Measurements from ENCODE around the gene CLEC11A.

CLEC11A gene

GRCh38 chr19:50723069-50723468 is at the start of gene CLEC11A:
Gene CLEC11A (plus strand): TSS chr19:50723364. CDS start chr19:50723526, 162 bp downstream.
- no peak within 1 kb of the TSS for H3K4me3 ChIP-seq (ENCODE audit: low read length)
- H3K9me3 ChIP-seq (replicated peaks; ENCODE audit: insufficient read depth, low read length): no peaks in the 10 kb centered on the region
- H3K9me2 ChIP-seq (replicated peaks; ENCODE audit: insufficient read depth, low read length): no peaks in the 10 kb centered on the region
- no peaks in the 10 kb centered on the region for H4K20me1 ChIP-seq (ENCODE audit: insufficient read depth, low read length)
- H3K4me1 ChIP-seq (ENCODE audit: low read length): no peaks in the 10 kb centered on the region
- no peak for DNase-seq
- no peak within 1 kb of the TSS for H3K27ac ChIP-seq (ENCODE audit: low read length)
- TF ChIP-seq EZH2phosphoT487 (IDR thresholded peaks at IDR 0.05; ENCODE audit: low read length) (no peak), EZH2 (optimal IDR thresholded peaks at IDR 0.05; ENCODE audit: low read depth, low read length) (no peak)
- no peaks in the 10 kb centered on the region for H3K36me3 ChIP-seq (replicated peaks; ENCODE audit: insufficient read depth, low read length)
- no peaks in the 10 kb centered on the region for H3F3A ChIP-seq (ENCODE audit: insufficient read depth, low read length)
- H3K4me2 ChIP-seq (ENCODE audit: low read depth, low read length): no peak within 1 kb of the TSS
- H3K79me2 ChIP-seq (ENCODE audit: low read length): no peaks in the 10 kb centered on the region
- peaks cover 18% of the 10 kb centered on the region for H3K27me3 ChIP-seq (replicated peaks; ENCODE audit: insufficient read depth, low read length)
- no peak within 1 kb of the TSS for H3K9ac ChIP-seq (ENCODE audit: low read length)
- no peak within 1 kb of the TSS for H2AFZ ChIP-seq (ENCODE audit: low read length)

- Histone ChIP-seq H4K20me1 (ENCODE audit: insufficient read depth, low read length) (no peaks in the 10 kb centered on the region), H3K4me2 (ENCODE audit: low read depth, low read length) (no peak overlapping the region), H3K36me3 (replicated peaks; ENCODE audit: insufficient read depth, low read length) (no peaks in the 10 kb centered on the region), H3K4me3 (ENCODE audit: low read length) (no peak overlapping the region), H3K9ac (ENCODE audit: low read length) (no peak overlapping the region), H3F3A (ENCODE audit: insufficient read depth, low read length) (no peaks in the 10 kb centered on the region), H3K27ac (ENCODE audit: low read length) (no peak overlapping the region), H3K9me2 (replicated peaks; ENCODE audit: insufficient read depth, low read length) (no peaks in the 10 kb centered on the region), H3K27me3 (replicated peaks; ENCODE audit: insufficient read depth, low read length) (peaks cover 58% of the 10 kb centered on the region), H3K9me3 (replicated peaks; ENCODE audit: insufficient read depth, low read length) (no peaks in the 10 kb centered on the region), H2AFZ (ENCODE audit: low read length) (no peak overlapping the region), H3K79me2 (ENCODE audit: low read length) (no peaks in the 10 kb centered on the region), H3K4me1 (ENCODE audit: low read length) (no peaks in the 10 kb centered on the region)
- DNase-seq: no peak
- TF ChIP-seq EZH2 (optimal IDR thresholded peaks at IDR 0.05; ENCODE audit: low read depth, low read length) (no peak), EZH2phosphoT487 (IDR thresholded peaks at IDR 0.05; ENCODE audit: low read length) (no peak), CTCF (IDR thresholded peaks at IDR 0.05; ENCODE audit: low read length) (no peak)
These were observed 46.5 kb upstream of the CLEC11A start for GRCh38 chr19:50676625-50677197.

GRCh38 chr19:50677636-50678035 is 45.5 kb upstream of the CLEC11A start:
- no peaks in the 10 kb centered on the region for H3K4me1 ChIP-seq (ENCODE audit: low read length)
- H3K36me3 ChIP-seq (replicated peaks; ENCODE audit: insufficient read depth, low read length): no peaks in the 10 kb centered on the region
- H3F3A ChIP-seq (ENCODE audit: insufficient read depth, low read length): no peaks in the 10 kb centered on the region
- DNase-seq: no peak
- H3K4me2 ChIP-seq (ENCODE audit: low read depth, low read length): no peak overlapping the region
- H3K9me2 ChIP-seq (replicated peaks; ENCODE audit: insufficient read depth, low read length): no peaks in the 10 kb centered on the region
- H3K9ac ChIP-seq (ENCODE audit: low read length): no peak overlapping the region
- no peak overlapping the region for H3K27ac ChIP-seq (ENCODE audit: low read length)
- no peak overlapping the region for H3K4me3 ChIP-seq (ENCODE audit: low read length)
- no peak overlapping the region for H2AFZ ChIP-seq (ENCODE audit: low read length)
- no peaks in the 10 kb centered on the region for H4K20me1 ChIP-seq (ENCODE audit: insufficient read depth, low read length)
- no peak for TF ChIP-seq EZH2phosphoT487 (IDR thresholded peaks at IDR 0.05; ENCODE audit: low read length)
- TF ChIP-seq CTCF (IDR thresholded peaks at IDR 0.05; ENCODE audit: low read length): no peak
- no peak for TF ChIP-seq EZH2 (optimal IDR thresholded peaks at IDR 0.05; ENCODE audit: low read depth, low read length)
- no peaks in the 10 kb centered on the region for H3K9me3 ChIP-seq (replicated peaks; ENCODE audit: insufficient read depth, low read length)
- no peaks in the 10 kb centered on the region for H3K79me2 ChIP-seq (ENCODE audit: low read length)
- H3K27me3 ChIP-seq (replicated peaks; ENCODE audit: insufficient read depth, low read length): peaks cover 54% of the 10 kb centered on the region

- no peaks in the 10 kb centered on the region for H3K36me3 ChIP-seq (replicated peaks; ENCODE audit: insufficient read depth, low read length)
- TF ChIP-seq EZH2phosphoT487 (IDR thresholded peaks at IDR 0.05; ENCODE audit: low read length) (no peak), CTCF (IDR thresholded peaks at IDR 0.05; ENCODE audit: low read length) (no peak), EZH2 (optimal IDR thresholded peaks at IDR 0.05; ENCODE audit: low read depth, low read length) (no peak)
- peaks cover 53% of the 10 kb centered on the region for H3K27me3 ChIP-seq (replicated peaks; ENCODE audit: insufficient read depth, low read length)
- H3K27ac ChIP-seq (ENCODE audit: low read length): no peak overlapping the region
- no peaks in the 10 kb centered on the region for H3K79me2 ChIP-seq (ENCODE audit: low read length)
- no peaks in the 10 kb centered on the region for H4K20me1 ChIP-seq (ENCODE audit: insufficient read depth, low read length)
- H3K4me2 ChIP-seq (ENCODE audit: low read depth, low read length): no peak overlapping the region
- H3K4me1 ChIP-seq (ENCODE audit: low read length): no peaks in the 10 kb centered on the region
- no peak overlapping the region for H3K9ac ChIP-seq (ENCODE audit: low read length)
- H3K4me3 ChIP-seq (ENCODE audit: low read length): no peak overlapping the region
- H3F3A ChIP-seq (ENCODE audit: insufficient read depth, low read length): no peaks in the 10 kb centered on the region
- H3K9me3 ChIP-seq (replicated peaks; ENCODE audit: insufficient read depth, low read length): no peaks in the 10 kb centered on the region
- no peak overlapping the region for H2AFZ ChIP-seq (ENCODE audit: low read length)
- H3K9me2 ChIP-seq (replicated peaks; ENCODE audit: insufficient read depth, low read length): no peaks in the 10 kb centered on the region
- DNase-seq: no peak
These were observed 44.8 kb upstream of the CLEC11A start for GRCh38 chr19:50678323-50678722.
